Activated CD4-positive, alpha-beta T cell treated with anti-CD3 and anti-CD28 coated beads for 36 hours (primary cell): Measurements from ENCODE around the gene RRP15. TPM values are rescaled to one million over a fixed set of nuclear protein-coding genes. Genes with fewer than 3 reads are reported as not detected.

Experiments
- ATAC-seq: fragments of 200-7000 bp; cut with Tn5 transposase; one replicate; pipeline ENCODE4 v1.10.0; 2021; ENCODE audit warnings: mild to moderate bottlenecking, moderate library complexity
- CTCF ChIA-PET: fragments of 350-600 bp; sonication (Branson Sonifier 250); formaldehyde crosslinking; loops from one replicate; lab custom pipeline; 2021; ENCODE audit warnings: antibody characterized with exemption; lab: Charles Lee
- POLR2A ChIA-PET: fragments of 350-600 bp; sonication (Branson Sonifier 250); formaldehyde crosslinking; loops from one replicate; lab custom pipeline; 2021; ENCODE audit warnings: antibody characterized with exemption, inconsistent platforms; lab: Charles Lee
- DNase-seq: peaks from one replicate; pipeline ENCODE4 v3.0.0-alpha.2; 2020
- H3K27ac Mint-ChIP-seq: one replicate; pipeline ENCODE4 v1.8.0; 2021; ENCODE audit warnings: mixed read lengths
- H3K27me3 Mint-ChIP-seq: one replicate; pipeline ENCODE4 v1.8.0; 2021; ENCODE audit warnings: mixed read lengths
- H3K36me3 Mint-ChIP-seq: one replicate; pipeline ENCODE4 v1.8.0; 2021; ENCODE audit warnings: low read depth, mixed read lengths
- H3K4me1 Mint-ChIP-seq: one replicate; pipeline ENCODE4 v1.8.0; 2021; ENCODE audit warnings: mixed read lengths
- H3K4me3 Mint-ChIP-seq: one replicate; pipeline ENCODE4 v1.8.0; 2021; ENCODE audit warnings: mild to moderate bottlenecking, moderate library complexity, mixed read lengths
- H3K9me3 Mint-ChIP-seq: one replicate; pipeline ENCODE4 v1.8.0; 2021; ENCODE audit warnings: low read depth, mixed read lengths
- intact Hi-C, 2 experiments: fragments of 100-400 bp; cut with DNase I in 1 of 2; cut with micrococcal nuclease in 1 of 2; formaldehyde crosslinking; loops; one replicate each; pipeline versions ENCODE4 v1.14.2 to v1.15.1; 2022 to 2024; cut with DNase I, micrococcal nuclease
- total RNA-seq, 2 experiments: library from RNA; stranded (reverse); gene quantifications; one replicate each; pipeline ENCODE4 v1.2.3, GENCODE V29; 2021

RRP15 gene
- total RNA-seq, 2 experiments from 2014 or later = 23.3 to 30.5 TPM

GRCh38 chr1:218350035-218350525 lies 65.0 kb downstream of the RRP15 start:
- Mint-ChIP-seq H3K9me3 (no peaks in the 10 kb centered on the region), H3K4me3 (no peak overlapping the region), H3K27me3 (peaks cover 56% of the 10 kb centered on the region), H3K36me3 (no peaks in the 10 kb centered on the region), H3K4me1 (peaks cover 33% of the 10 kb centered on the region), H3K27ac (no peak overlapping the region)
- no peak for ATAC-seq
- ChIA-PET POLR2A (no interaction called here), CTCF (interaction anchor here (1.3 kb wide), 1 partner anchor 11 kb away, joined by 4 read pairs; no protein-coding TSS in a partner anchor)
- DNase-seq = no peak
- intact Hi-C loops = loop anchor here in 1 of 2 experiments (2.0 to 10.0 kb wide), 2 partner anchors 715 to 975 kb away; no protein-coding TSS in a partner anchor

GRCh38 chr1:218350801-218351266 lies 65.7 kb downstream of the RRP15 start:
- Mint-ChIP-seq H3K9me3 (no peaks in the 10 kb centered on the region), H3K27me3 (peaks cover 56% of the 10 kb centered on the region), H3K36me3 (no peaks in the 10 kb centered on the region), H3K4me1 (peaks cover 33% of the 10 kb centered on the region), H3K27ac (no peak overlapping the region), H3K4me3 (peak overlapping the region; percentile 43)
- DNase-seq (no peak), ATAC-seq (no peak)
- ChIA-PET POLR2A (no interaction called here), CTCF (no interaction called here)
- intact Hi-C loops = loop anchor here (1.0 to 10.0 kb wide), 4 partner anchors 26 to 974 kb away; no protein-coding TSS in a partner anchor

- ChIA-PET POLR2A (no interaction called here), CTCF (no interaction called here)
- H3K9me3 Mint-ChIP-seq = no peaks in the 10 kb centered on the region
- peak overlapping the region; percentile 43 for H3K4me3 Mint-ChIP-seq
- peak; percentile 51 for DNase-seq
- peaks cover 27% of the 10 kb centered on the region for H3K4me1 Mint-ChIP-seq
- peaks cover 53% of the 10 kb centered on the region for H3K27me3 Mint-ChIP-seq
- ATAC-seq = peak; percentile 92
- no peak overlapping the region for H3K27ac Mint-ChIP-seq
- no peaks in the 10 kb centered on the region for H3K36me3 Mint-ChIP-seq
- intact Hi-C loops = loop anchor here (1.0 to 10.0 kb wide), 4 partner anchors 26 to 973 kb away; no protein-coding TSS in a partner anchor
Observed at GRCh38 chr1:218351391-218352074, 66.4 kb downstream of the RRP15 start.

- H3K27me3 Mint-ChIP-seq = peaks cover 49% of the 10 kb centered on the region
- ChIA-PET POLR2A (no interaction called here), CTCF (no interaction called here)
- H3K4me1 Mint-ChIP-seq = peaks cover 21% of the 10 kb centered on the region
- H3K36me3 Mint-ChIP-seq = no peaks in the 10 kb centered on the region
- intact Hi-C loops = loop anchor here in 1 of 2 experiments (10.0 kb wide), 1 partner anchor 713 kb away; no protein-coding TSS in a partner anchor
- no peak overlapping the region for H3K4me3 Mint-ChIP-seq
- no peak for ATAC-seq
- no peaks in the 10 kb centered on the region for H3K9me3 Mint-ChIP-seq
- H3K27ac Mint-ChIP-seq = no peak overlapping the region
- no peak for DNase-seq
Observed at GRCh38 chr1:218352075-218352438, 67.0 kb downstream of the RRP15 start.

GRCh38 chr1:218353656-218354055 lies 68.6 kb downstream of the RRP15 start:
- intact Hi-C loops = loop anchor here in 1 of 2 experiments (10.0 kb wide), 1 partner anchor 711 kb away; no protein-coding TSS in a partner anchor
- H3K4me1 Mint-ChIP-seq = peaks cover 15% of the 10 kb centered on the region

GRCh38 chr1:218355278-218355677 lies 70.2 kb downstream of the RRP15 start:
- H3K27ac Mint-ChIP-seq = no peak overlapping the region
- H3K36me3 Mint-ChIP-seq = no peaks in the 10 kb centered on the region
- no peak overlapping the region for H3K4me3 Mint-ChIP-seq
- no peak for DNase-seq
- peaks cover 30% of the 10 kb centered on the region for H3K27me3 Mint-ChIP-seq
- intact Hi-C loops = loop anchor here in 1 of 2 experiments (10.0 kb wide), 1 partner anchor 710 kb away; no protein-coding TSS in a partner anchor
- no peak for ATAC-seq
- ChIA-PET CTCF (interaction anchor here (0.7 kb wide), 1 partner anchor 10 kb away, joined by 5 read pairs; no protein-coding TSS in a partner anchor), POLR2A (no interaction called here)
- no peaks in the 10 kb centered on the region for H3K9me3 Mint-ChIP-seq
- H3K4me1 Mint-ChIP-seq = peaks cover 15% of the 10 kb centered on the region

More at GRCh38 chr1:218353656-218354055, 68.6 kb downstream of the RRP15 start:
- no peaks in the 10 kb centered on the region for H3K9me3 Mint-ChIP-seq
- POLR2A ChIA-PET = no interaction called here
- peaks cover 38% of the 10 kb centered on the region for H3K27me3 Mint-ChIP-seq
- no peaks in the 10 kb centered on the region for H3K36me3 Mint-ChIP-seq
- DNase-seq (no peak), ATAC-seq (no peak)
- no peak overlapping the region for H3K4me3 Mint-ChIP-seq
- no peak overlapping the region for H3K27ac Mint-ChIP-seq
- CTCF ChIA-PET = interaction anchor here (0.9 to 1.6 kb wide), 2 partner anchors 23 kb away, joined by 3 to 4 read pairs; no protein-coding TSS in a partner anchor

- Mint-ChIP-seq H3K9me3 (no peaks in the 10 kb centered on the region), H3K4me3 (no peak overlapping the region), H3K4me1 (no peaks in the 10 kb centered on the region), H3K27ac (no peak overlapping the region), H3K36me3 (no peaks in the 10 kb centered on the region), H3K27me3 (peaks cover 23% of the 10 kb centered on the region)
- no peak for ATAC-seq
- intact Hi-C loops = loop anchor here in 1 of 2 experiments (10.0 kb wide), 1 partner anchor 707 kb away; no protein-coding TSS in a partner anchor
- ChIA-PET POLR2A (no interaction called here), CTCF (interaction anchor here (0.6 kb wide), 1 partner anchor 12 kb away, joined by 3 read pairs; no protein-coding TSS in a partner anchor)
- DNase-seq = no peak
Observed at GRCh38 chr1:218357211-218357892, 72.3 kb downstream of the RRP15 start.

GRCh38 chr1:218357893-218358232 lies 72.8 kb downstream of the RRP15 start:
- no peaks in the 10 kb centered on the region for H3K36me3 Mint-ChIP-seq
- ATAC-seq (no peak), DNase-seq (no peak)
- no peaks in the 10 kb centered on the region for H3K9me3 Mint-ChIP-seq
- no peak overlapping the region for H3K27ac Mint-ChIP-seq
- POLR2A ChIA-PET = no interaction called here
- H3K4me1 Mint-ChIP-seq = no peaks in the 10 kb centered on the region
- intact Hi-C loops = loop anchor here in 1 of 2 experiments (10.0 kb wide), 1 partner anchor 707 kb away; no protein-coding TSS in a partner anchor
- H3K27me3 Mint-ChIP-seq = peaks cover 21% of the 10 kb centered on the region
- no peak overlapping the region for H3K4me3 Mint-ChIP-seq
- CTCF ChIA-PET = interaction anchor here (0.6 kb wide), 1 partner anchor 12 kb away, joined by 3 read pairs; no protein-coding TSS in a partner anchor

- CTCF ChIA-PET = no interaction called here
- POLR2A ChIA-PET = no interaction called here
- H3K9me3 Mint-ChIP-seq = no peaks in the 10 kb centered on the region
- DNase-seq (no peak), ATAC-seq (no peak)
- H3K27ac Mint-ChIP-seq = no peak overlapping the region
- no peak overlapping the region for H3K4me3 Mint-ChIP-seq
- intact Hi-C loops = no loop called here
- no peaks in the 10 kb centered on the region for H3K36me3 Mint-ChIP-seq
- H3K27me3 Mint-ChIP-seq = peaks cover 6% of the 10 kb centered on the region
- no peaks in the 10 kb centered on the region for H3K4me1 Mint-ChIP-seq
Observed at GRCh38 chr1:218361298-218362065, 76.4 kb downstream of the RRP15 start.

- peak; percentile 16 for ATAC-seq
- intact Hi-C loops = no loop called here
- POLR2A ChIA-PET = no interaction called here
Observed at GRCh38 chr1:218362418-218363076, 77.5 kb downstream of the RRP15 start.

More at GRCh38 chr1:218362418-218363076, 77.5 kb downstream of the RRP15 start:
- H3K9me3 Mint-ChIP-seq = no peaks in the 10 kb centered on the region
- no peak overlapping the region for H3K27ac Mint-ChIP-seq
- H3K36me3 Mint-ChIP-seq = no peaks in the 10 kb centered on the region
- no peak for DNase-seq
- no peaks in the 10 kb centered on the region for H3K4me1 Mint-ChIP-seq
- no peak overlapping the region for H3K4me3 Mint-ChIP-seq
- peaks cover 4% of the 10 kb centered on the region for H3K27me3 Mint-ChIP-seq
- CTCF ChIA-PET = no interaction called here
